Measurements from ENCODE around the gene ZNF865. TPM values are rescaled to one million over a fixed set of nuclear protein-coding genes. Genes with fewer than 3 reads are reported as not detected.

The ZNF865 gene
- total RNA-seq, 1 experiment from 2014 or later, result 12.2 TPM

- BruUV-seq (replicated peaks), result TSS peak; percentile 66
- Mint-ChIP-seq H3K27ac (ENCODE audit: low read depth, unreplicated experiment) (peak overlapping the region; percentile 98), H3K36me3 (ENCODE audit: insufficient read depth, unreplicated experiment) (peaks cover 16% of the 10 kb centered on the region), H3K4me1 (ENCODE audit: insufficient read depth, unreplicated experiment) (peaks cover 22% of the 10 kb centered on the region), H3K4me3 (ENCODE audit: unreplicated experiment) (peak overlapping the region; percentile 84), H3K27me3 (ENCODE audit: insufficient read depth, unreplicated experiment) (no peaks in the 10 kb centered on the region), H3K9me3 (ENCODE audit: unreplicated experiment) (no peaks in the 10 kb centered on the region)
- ChIA-PET CTCF (interaction anchor here (0.6 to 3.3 kb wide), 25 partner anchors 9 to 1797 kb away, joined by 3 to 28 read pairs (median 4); partner anchors contain the start of genes CDC42EP5, FIZ1, ZNF581 and ZNF784), POLR2A (interaction anchor here (0.6 to 1.6 kb wide), 25 partner anchors 8 to 1465 kb away, joined by 3 to 22 read pairs (median 6); partner anchors contain the start of genes FIZ1, LENG9, MBOAT7 and PPP6R1)
- peak; percentile 98 for DNase-seq (ENCODE audit: unreplicated experiment)
- intact Hi-C loops (cut with micrococcal nuclease), result loop anchor here (1.0 kb wide), 1 partner anchor 10 kb away; the partner anchor contains the start of gene ZNF581
- TF ChIP-seq, protein P1, sequence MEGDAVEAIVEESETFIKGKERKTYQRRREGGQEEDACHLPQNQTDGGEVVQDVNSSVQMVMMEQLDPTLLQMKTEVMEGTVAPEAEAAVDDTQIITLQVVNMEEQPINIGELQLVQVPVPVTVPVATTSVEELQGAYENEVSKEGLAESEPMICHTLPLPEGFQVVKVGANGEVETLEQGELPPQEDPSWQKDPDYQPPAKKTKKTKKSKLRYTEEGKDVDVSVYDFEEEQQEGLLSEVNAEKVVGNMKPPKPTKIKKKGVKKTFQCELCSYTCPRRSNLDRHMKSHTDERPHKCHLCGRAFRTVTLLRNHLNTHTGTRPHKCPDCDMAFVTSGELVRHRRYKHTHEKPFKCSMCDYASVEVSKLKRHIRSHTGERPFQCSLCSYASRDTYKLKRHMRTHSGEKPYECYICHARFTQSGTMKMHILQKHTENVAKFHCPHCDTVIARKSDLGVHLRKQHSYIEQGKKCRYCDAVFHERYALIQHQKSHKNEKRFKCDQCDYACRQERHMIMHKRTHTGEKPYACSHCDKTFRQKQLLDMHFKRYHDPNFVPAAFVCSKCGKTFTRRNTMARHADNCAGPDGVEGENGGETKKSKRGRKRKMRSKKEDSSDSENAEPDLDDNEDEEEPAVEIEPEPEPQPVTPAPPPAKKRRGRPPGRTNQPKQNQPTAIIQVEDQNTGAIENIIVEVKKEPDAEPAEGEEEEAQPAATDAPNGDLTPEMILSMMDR (IDR thresholded peaks at IDR 0.05; ENCODE audit: unreplicated experiment), result peak; percentile 99
Observed at GRCh38 chr19:55653651-55654322, 48.3 kb downstream of the ZNF865 start.

DNA sequence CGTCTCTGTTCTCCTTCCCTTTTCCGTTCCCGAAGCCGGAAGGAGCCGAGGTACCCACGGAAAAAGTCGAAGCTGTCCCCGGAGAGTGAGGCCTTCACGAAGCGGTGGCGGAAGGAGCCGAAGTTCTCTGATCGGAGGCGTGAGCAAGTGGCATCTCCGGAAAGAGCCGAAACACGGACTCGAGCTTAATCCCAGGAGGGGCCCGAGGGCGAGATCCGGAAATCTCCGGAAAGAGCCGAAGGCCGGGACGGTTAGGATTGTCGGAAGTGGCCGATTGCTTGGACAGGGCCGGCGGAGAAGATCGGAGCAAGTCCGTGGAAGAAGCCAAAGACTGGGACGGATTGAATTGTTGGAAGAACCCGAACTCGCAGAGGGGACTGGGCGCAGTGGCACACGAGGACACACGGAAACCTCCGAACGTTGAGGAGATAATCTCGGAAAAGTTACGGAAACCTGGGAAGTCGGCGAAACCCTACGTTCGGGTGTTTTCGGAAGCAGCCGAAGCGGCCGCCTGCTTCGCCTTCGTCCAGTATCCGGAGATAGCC, 48.9 kb downstream of the ZNF865 start:
- TF ChIP-seq, protein P1 (IDR thresholded peaks at IDR 0.05; ENCODE audit: unreplicated experiment), result no peak
- peak; percentile 100 for DNase-seq (ENCODE audit: unreplicated experiment)
- H3K9me3 Mint-ChIP-seq (ENCODE audit: unreplicated experiment), result no peaks in the 10 kb centered on the region
- no peaks in the 10 kb centered on the region for H3K27me3 Mint-ChIP-seq (ENCODE audit: insufficient read depth, unreplicated experiment)
- peaks cover 25% of the 10 kb centered on the region for H3K4me1 Mint-ChIP-seq (ENCODE audit: insufficient read depth, unreplicated experiment)
- BruUV-seq (replicated peaks), result no TSS peak
- ChIA-PET CTCF (interaction anchor here (0.6 to 3.3 kb wide), 15 partner anchors 10 to 1798 kb away, joined by 3 to 28 read pairs (median 4); partner anchors contain the start of genes FIZ1, ZNF581, ZNF784 and ZNF865), POLR2A (interaction anchor here (0.6 to 1.6 kb wide), 27 partner anchors 9 to 1465 kb away, joined by 3 to 22 read pairs (median 5); partner anchors contain the start of genes FIZ1, LENG9, MBOAT7 and PPP6R1)
- H3K4me3 Mint-ChIP-seq (ENCODE audit: unreplicated experiment), result peak overlapping the region; percentile 84
- intact Hi-C loops (cut with micrococcal nuclease), result no loop called here
- peaks cover 16% of the 10 kb centered on the region for H3K36me3 Mint-ChIP-seq (ENCODE audit: insufficient read depth, unreplicated experiment)
- H3K27ac Mint-ChIP-seq (ENCODE audit: low read depth, unreplicated experiment), result peak overlapping the region; percentile 98

DNA sequence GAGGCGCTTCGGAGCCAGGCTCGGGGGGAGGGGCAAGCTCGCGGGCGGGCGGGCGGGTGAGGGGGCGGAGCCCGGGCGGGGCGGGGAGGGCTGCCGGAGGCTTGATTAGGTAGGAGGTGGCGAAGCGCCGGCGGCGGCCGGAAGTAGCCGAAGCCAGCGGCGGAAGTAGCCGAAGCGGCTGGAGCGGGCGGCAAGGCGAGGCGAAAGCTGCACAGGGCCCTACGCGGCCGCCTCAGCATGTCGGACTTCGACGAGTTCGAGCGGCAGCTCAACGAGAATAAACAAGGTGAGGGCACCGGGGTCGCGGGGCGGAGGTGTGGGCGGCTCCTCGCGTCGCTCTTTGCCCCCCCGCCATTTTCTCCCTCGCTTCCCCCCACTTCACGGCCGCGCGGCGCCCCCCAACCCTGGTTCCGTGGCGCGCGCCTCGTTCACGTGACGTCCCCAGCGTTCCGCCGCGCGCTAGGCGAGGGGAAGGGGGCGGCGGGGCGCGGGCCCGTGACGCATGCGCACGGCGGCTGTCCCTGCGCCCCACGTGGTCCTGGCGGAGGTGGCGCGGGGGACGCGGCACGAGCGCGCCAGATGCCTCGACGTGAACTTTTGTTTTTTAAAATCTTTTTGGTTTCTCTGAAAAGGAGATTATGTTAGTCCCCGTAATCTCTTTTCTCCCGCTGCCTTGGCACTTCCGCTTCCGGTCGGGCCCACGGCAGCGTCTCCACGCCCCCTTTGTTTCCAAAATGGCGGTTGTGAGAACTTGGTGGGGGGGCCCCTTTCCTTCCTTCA, 49.6 kb downstream of the ZNF865 start, which contains the start of gene U2AF2:
TSS of gene U2AF2 (plus strand) at position 168 of the 780 bp plus-strand sequence. CDS start at position 238, 70 bp downstream.
- Mint-ChIP-seq H3K9me3 (ENCODE audit: unreplicated experiment) (no peaks in the 10 kb centered on the region), H3K4me1 (ENCODE audit: insufficient read depth, unreplicated experiment) (peaks cover 29% of the 10 kb centered on the region), H3K36me3 (ENCODE audit: insufficient read depth, unreplicated experiment) (peaks cover 16% of the 10 kb centered on the region), H3K27me3 (ENCODE audit: insufficient read depth, unreplicated experiment) (no peaks in the 10 kb centered on the region), H3K27ac (ENCODE audit: low read depth, unreplicated experiment) (peak within 1 kb of the TSS; percentile 98), H3K4me3 (ENCODE audit: unreplicated experiment) (peak within 1 kb of the TSS; percentile 84)
- DNase-seq (ENCODE audit: unreplicated experiment), result peak; percentile 92
- no TSS peak for BruUV-seq (replicated peaks)
- ChIA-PET CTCF (interaction anchor here (0.7 to 3.3 kb wide), 12 partner anchors 11 to 436 kb away, joined by 3 to 28 read pairs (median 4); partner anchors contain the start of genes FIZ1, ZNF581, ZNF784 and ZNF865), POLR2A (interaction anchor here (0.6 to 1.6 kb wide), 26 partner anchors 9 to 1466 kb away, joined by 3 to 22 read pairs (median 5); partner anchors contain the start of genes FIZ1, KMT5C, LENG9 and MBOAT7)
- TF ChIP-seq, protein P1 (IDR thresholded peaks at IDR 0.05; ENCODE audit: unreplicated experiment), result no peak
- intact Hi-C loops (cut with micrococcal nuclease), result no loop called here
